HepG2 (cell line): ENCODE results near the gene CPSF7. TPM values are rescaled to one million over a fixed set of nuclear protein-coding genes. Genes with fewer than 3 reads are reported as not detected.

Experiments used
- ATF4 ChIP-seq, 2 experiments: fragments of 450-650 bp in 1 of 2; sonication (generic) in 1 of 2; formaldehyde crosslinking; IDR thresholded peaks; 2 replicates each; pipeline versions ENCODE4 v1.5.0 to v1.8.0; 2020 to 2022; ENCODE audit warnings: mild to moderate bottlenecking in 1 of 2, missing genetic modification reagents in 1 of 2
- ATF5 ChIP-seq: sonication (generic); formaldehyde crosslinking; IDR thresholded peaks from 2 replicates; pipeline ENCODE4 v1.4.0; 2020; ENCODE audit warnings: mild to moderate bottlenecking, low read depth, missing genetic modification reagents
- CSRNP1 ChIP-seq: sonication (generic); formaldehyde crosslinking; IDR thresholded peaks from 2 replicates; pipeline ENCODE4 v1.8.1; 2023; ENCODE audit warnings: mild to moderate bottlenecking, missing genetic modification reagents
- EHMT2 ChIP-seq: fragments of 200-600 bp; sonication (generic); IDR thresholded peaks from 2 replicates; pipeline ENCODE4 v1.7.0; 2017; ENCODE audit warnings: antibody characterized with exemption, low read depth, low read length, borderline replicate concordance
- FOSL1 ChIP-seq: sonication (generic); formaldehyde crosslinking; IDR thresholded peaks from 2 replicates; pipeline ENCODE4 v1.9.0; 2021; ENCODE audit warnings: missing genetic modification reagents, borderline replicate concordance
- GMEB2 ChIP-seq: IDR thresholded peaks from 2 replicates; pipeline ENCODE4 v1.6.1; 2016; ENCODE audit warnings: missing biosample characterization, missing genetic modification reagents, low read depth
- JDP2 ChIP-seq: sonication (generic); formaldehyde crosslinking; IDR thresholded peaks from 2 replicates; pipeline ENCODE4 v1.8.1; 2022; ENCODE audit warnings: missing genetic modification reagents, borderline replicate concordance
- KAT8 ChIP-seq: IDR thresholded peaks from 2 replicates; pipeline ENCODE4 v1.6.1; 2016; ENCODE audit warnings: missing genetic modification reagents, missing compliant biosample characterization
- MED8 ChIP-seq: sonication (generic); formaldehyde crosslinking; IDR thresholded peaks from 2 replicates; pipeline ENCODE4 v1.8.1; 2023; ENCODE audit warnings: mild to moderate bottlenecking, missing genetic modification reagents; ENCODE audit not compliant: insufficient replicate concordance
- MZF1 ChIP-seq: sonication (generic); formaldehyde crosslinking; IDR thresholded peaks from 2 replicates; pipeline ENCODE4 v1.8.1; 2023; ENCODE audit warnings: mild to moderate bottlenecking, missing genetic modification reagents, borderline replicate concordance
- NR1H2 ChIP-seq: sonication (generic); formaldehyde crosslinking; IDR thresholded peaks from 2 replicates; pipeline ENCODE4 v1.8.1; 2022; ENCODE audit warnings: low read depth, missing genetic modification reagents, borderline replicate concordance
- PHF20 ChIP-seq: sonication (generic); formaldehyde crosslinking; IDR thresholded peaks from 2 replicates; pipeline ENCODE4 v1.5.0; 2020; ENCODE audit warnings: mild to moderate bottlenecking, missing genetic modification reagents
- POLR2A ChIP-seq, 2 experiments: IDR thresholded peaks; 2 replicates each; pipeline ENCODE4 v1.6.1; 2011; ENCODE audit warnings: low read depth in 2 of 2, low read length in 2 of 2, mild to moderate bottlenecking in 1 of 2, moderate library complexity in 1 of 2; ENCODE audit not compliant: insufficient read depth in 1 of 2
- RELA ChIP-seq: sonication (generic); formaldehyde crosslinking; IDR thresholded peaks from 2 replicates; pipeline ENCODE4 v1.4.0; 2020; ENCODE audit warnings: missing genetic modification reagents
- RORA ChIP-seq: sonication (generic); formaldehyde crosslinking; IDR thresholded peaks from 2 replicates; pipeline ENCODE4 v1.5.0; 2020; ENCODE audit warnings: mild to moderate bottlenecking, missing genetic modification reagents, moderate library complexity
- SETDB1 ChIP-seq: sonication (generic); formaldehyde crosslinking; IDR thresholded peaks from 2 replicates; pipeline ENCODE4 v1.5.1; 2020; ENCODE audit warnings: missing genetic modification reagents, mild to moderate bottlenecking, borderline replicate concordance
- TAF15 ChIP-seq: fragments of 200-400 bp; formaldehyde crosslinking; IDR thresholded peaks from one replicate; pipeline ENCODE4 v1.6.1; 2018; ENCODE audit warnings: mild to moderate bottlenecking, low read depth, low read length; ENCODE audit not compliant: poor library complexity, severe bottlenecking
- TCF7 ChIP-seq: sonication (generic); IDR thresholded peaks from 2 replicates; pipeline ENCODE4 v1.6.1; 2016; ENCODE audit warnings: antibody characterized with exemption, low read depth
- YEATS2 ChIP-seq: sonication (generic); formaldehyde crosslinking; IDR thresholded peaks from 2 replicates; pipeline ENCODE4 v1.4.0; 2020; ENCODE audit warnings: missing genetic modification reagents, borderline replicate concordance
- ZNF292 ChIP-seq: sonication (generic); formaldehyde crosslinking; IDR thresholded peaks from 2 replicates; pipeline ENCODE4 v1.8.1; 2022; ENCODE audit warnings: mild to moderate bottlenecking, low read depth, missing genetic modification reagents, borderline replicate concordance
- ZNF737 ChIP-seq: sonication (generic); formaldehyde crosslinking; IDR thresholded peaks from 2 replicates; pipeline ENCODE4 v1.5.0; 2020; ENCODE audit warnings: missing genetic modification reagents, mild to moderate bottlenecking, borderline replicate concordance
- ZNF784 ChIP-seq: sonication (generic); formaldehyde crosslinking; IDR thresholded peaks from 2 replicates; pipeline ENCODE4 v1.5.1; 2020; ENCODE audit warnings: missing genetic modification reagents, mild to moderate bottlenecking, borderline replicate concordance
- polyA plus RNA-seq, 8 experiments: library from polyadenylated mRNA; depleted of rRNA in 3 of 8; stranded (reverse) in 7 of 8; unstranded in 1 of 8; fragments of >200 nt; fragmentation: Illumina TruSeq in 4 of 8; extraction: Trizol in 4 of 8; gene quantifications; 2 replicates each; pipeline versions ENCODE4 v1.2.1 to v1.2.3, GENCODE V29; 2011 to 2016; ENCODE audit warnings: low read depth in 4 of 8, missing spikeins in 1 of 8, mixed read lengths in 1 of 8; ENCODE audit not compliant: insufficient read depth in 1 of 8
- total RNA-seq, 5 experiments: library from RNA; depleted of rRNA; stranded (reverse); fragments of >200 nt; fragmentation: Illumina TruSeq; extraction: Trizol; gene quantifications; 2 replicates each; pipeline ENCODE4 v1.2.3, GENCODE V29; 2016; ENCODE audit warnings: low read depth in 1 of 5

CPSF7 gene
- total and polyA plus RNA-seq, 2 of the 13 experiments (the other 11 are each of a cell fraction or from before 2014, with no cell fraction given): 34.1 to 36.8 TPM

- TF ChIP-seq ZNF784 (CRISPR knock-in tag) (no peak; the same call in 1 of the 2 replicates), MED8 (CRISPR knock-in tag) (peak; percentile 79), TAF15 (no peak), GMEB2 (CRISPR knock-in tag) (peak; percentile 96), ZNF737 (CRISPR knock-in tag) (0 out of 2 replicates have a peak, but pooled peaks have one; percentile 23), ZNF292 (CRISPR knock-in tag) (no peak), YEATS2 (CRISPR knock-in tag) (peak; percentile 90), FOSL1 (CRISPR knock-in tag) (0 out of 2 replicates have a peak, but pooled peaks have one; percentile 25), KAT8 (peak; percentile 93), NR1H2 (CRISPR knock-in tag) (0 out of 2 replicates have a peak, but pooled peaks have one; percentile 40), RELA (no peak), JDP2 (CRISPR knock-in tag) (no peak; the same call in 1 of the 2 replicates), RORA (CRISPR knock-in tag) (no peak), PHF20 (CRISPR knock-in tag) (peak; percentile 88), POLR2A (IDR thresholded peaks at IDR 0.05; ENCODE audit: insufficient read depth in 1 of 2, low read depth in 2 of 2, low read length in 2 of 2) (peak; percentile 76 to 84), CSRNP1 (CRISPR knock-in tag) (0 out of 2 replicates have a peak, but pooled peaks have one; percentile 47), EHMT2 (no peak), ATF4 (CRISPR knock-in tag; IDR thresholded peaks at IDR 0.05) (no peak; a peak in 1 of 4 replicates), MZF1 (CRISPR knock-in tag) (no peak), TCF7 (no peak), SETDB1 (CRISPR knock-in tag) (no peak), ATF5 (no peak)
Observed at GRCh38 chr11:61429691-61430582, at the start of gene CPSF7, which contains the start of gene SDHAF2 (continued).
